H9 (cell line): ENCODE results near the gene GRIA1. TPM values are rescaled to one million over a fixed set of nuclear protein-coding genes. Genes with fewer than 3 reads are reported as not detected.

ENCODE experiments used
- DNase-seq: peaks from one replicate; pipeline ENCODE4 v3.0.0-alpha.2; 2017
- H2AFZ ChIP-seq: one replicate; pipeline ENCODE4 v1.6.1; 2013; ENCODE audit warnings: mild to moderate bottlenecking, low read length, control low read depth, moderate library complexity
- H2AK5ac ChIP-seq: 2 replicates; pipeline ENCODE4 v1.6.1; 2013; ENCODE audit warnings: low read length, control low read depth, mixed read lengths; ENCODE audit not compliant: insufficient read length
- H2BK120ac ChIP-seq: one replicate; pipeline ENCODE4 v1.6.1; 2013; ENCODE audit warnings: low read depth, mild to moderate bottlenecking, low read length, control low read depth, inconsistent platforms; ENCODE audit not compliant: poor library complexity, severe bottlenecking
- H2BK12ac ChIP-seq: 2 replicates; pipeline ENCODE4 v1.6.1; 2013; ENCODE audit warnings: low read length, control low read depth, mixed read lengths, low read depth; ENCODE audit not compliant: insufficient read length
- H2BK15ac ChIP-seq: 2 replicates; pipeline ENCODE4 v1.6.1; 2013; ENCODE audit warnings: low read depth, low read length, control low read depth
- H2BK20ac ChIP-seq: one replicate; pipeline ENCODE4 v1.6.1; 2013; ENCODE audit warnings: low read depth, mild to moderate bottlenecking, low read length, control low read depth, inconsistent platforms; ENCODE audit not compliant: poor library complexity, severe bottlenecking
- H2BK5ac ChIP-seq: 2 replicates; pipeline ENCODE4 v1.6.1; 2013; ENCODE audit warnings: low read length, control low read depth, mixed read lengths; ENCODE audit not compliant: insufficient read length
- H3K14ac ChIP-seq: 2 replicates; pipeline ENCODE4 v1.6.1; 2013; ENCODE audit warnings: low read length, control low read depth; ENCODE audit not compliant: insufficient read depth
- H3K18ac ChIP-seq: 2 replicates; pipeline ENCODE4 v1.6.1; 2013; ENCODE audit warnings: low read depth, mild to moderate bottlenecking, mixed read lengths, low read length, control low read depth; ENCODE audit not compliant: insufficient read length
- H3K23ac ChIP-seq: 2 replicates; pipeline ENCODE4 v1.6.1; 2013; ENCODE audit warnings: low read length, control low read depth, mixed read lengths, low read depth; ENCODE audit not compliant: insufficient read length
- H3K23me2 ChIP-seq: 2 replicates; pipeline ENCODE4 v1.6.1; 2013; ENCODE audit warnings: low read depth, mild to moderate bottlenecking, mixed read lengths, low read length, control low read depth; ENCODE audit not compliant: insufficient read length, poor library complexity, severe bottlenecking
- H3K27ac ChIP-seq: 2 replicates; pipeline ENCODE4 v1.5.1; 2013; ENCODE audit warnings: low read length, control low read depth, mixed read lengths, low read depth; ENCODE audit not compliant: insufficient read length
- H3K27me3 ChIP-seq: 2 replicates; pipeline ENCODE4 v1.6.1; 2013; ENCODE audit warnings: low read length, control low read depth, inconsistent platforms; ENCODE audit not compliant: insufficient read depth
- H3K4ac ChIP-seq: 2 replicates; pipeline ENCODE4 v1.6.1; 2013; ENCODE audit warnings: low read depth, mild to moderate bottlenecking, control low read depth, inconsistent platforms, low read length, moderate library complexity
- H3K4me1 ChIP-seq: 2 replicates; pipeline ENCODE4 v1.6.1; 2013; ENCODE audit warnings: low read length, control low read depth, inconsistent platforms; ENCODE audit not compliant: insufficient read depth
- H3K4me2 ChIP-seq: 2 replicates; pipeline ENCODE4 v1.6.1; 2013; ENCODE audit warnings: low read length, control low read depth, mixed read lengths; ENCODE audit not compliant: insufficient read length, insufficient read depth
- H3K56ac ChIP-seq: 2 replicates; pipeline ENCODE4 v1.6.1; 2013; ENCODE audit warnings: low read depth, mild to moderate bottlenecking, mixed read lengths, low read length, control low read depth; ENCODE audit not compliant: insufficient read length
- H3K79me1 ChIP-seq: 2 replicates; pipeline ENCODE4 v1.6.1; 2013; ENCODE audit warnings: low read depth, mild to moderate bottlenecking, moderate library complexity, low read length, control low read depth, inconsistent platforms; ENCODE audit not compliant: insufficient read depth, poor library complexity, severe bottlenecking
- H3K79me2 ChIP-seq: 2 replicates; pipeline ENCODE4 v1.6.1; 2013; ENCODE audit warnings: low read length, control low read depth, inconsistent platforms; ENCODE audit not compliant: insufficient read depth
- H3K9ac ChIP-seq: 2 replicates; pipeline ENCODE4 v1.6.1; 2013; ENCODE audit warnings: low read length, control low read depth, mixed read lengths; ENCODE audit not compliant: insufficient read length; ENCODE audit errors: extremely low read depth
- H3K9me3 ChIP-seq: one replicate; pipeline ENCODE4 v1.6.1; 2013; ENCODE audit warnings: low read depth, low read length, inconsistent platforms; ENCODE audit not compliant: control insufficient read depth
- H3T11ph ChIP-seq: one replicate; pipeline ENCODE4 v1.6.1; 2013; ENCODE audit warnings: mild to moderate bottlenecking, low read length, control low read depth, inconsistent platforms
- H4K20me1 ChIP-seq: one replicate; pipeline ENCODE4 v1.6.1; 2013; ENCODE audit not compliant: control insufficient read depth, insufficient read length, insufficient read depth
- H4K5ac ChIP-seq: 2 replicates; pipeline ENCODE4 v1.6.1; 2013; ENCODE audit warnings: low read depth, mild to moderate bottlenecking, mixed read lengths, low read length, control low read depth; ENCODE audit not compliant: insufficient read length
- H4K8ac ChIP-seq: replicated peaks from 2 replicates; pipeline ENCODE4 v1.6.1; 2013; ENCODE audit warnings: low read length, control low read depth, mixed read lengths, low read depth; ENCODE audit not compliant: insufficient read length
- H4K91ac ChIP-seq: 2 replicates; pipeline ENCODE4 v1.6.1; 2013; ENCODE audit warnings: low read depth, mild to moderate bottlenecking, moderate library complexity, mixed read lengths, low read length, control low read depth; ENCODE audit not compliant: insufficient read length
- H3K27ac Mint-ChIP-seq, 3 experiments: 2 replicates in 2 of 3; 3 replicates in 1 of 3; pipeline ENCODE4 v1.8.0; 2020 to 2021; ENCODE audit warnings: mixed read lengths in 3 of 3, mild to moderate bottlenecking in 1 of 3, moderate library complexity in 1 of 3
- H3K27me3 Mint-ChIP-seq: 2 replicates; pipeline ENCODE4 v1.8.0; 2021; ENCODE audit warnings: low read depth, mild to moderate bottlenecking, moderate library complexity, mixed read lengths
- H3K36me3 Mint-ChIP-seq, 3 experiments: 2 replicates in 2 of 3; 3 replicates in 1 of 3; pipeline ENCODE4 v1.8.0; 2020 to 2021; ENCODE audit warnings: low read depth in 3 of 3, mixed read lengths in 3 of 3; ENCODE audit not compliant: insufficient read depth in 1 of 3
- H3K4me1 Mint-ChIP-seq, 2 experiments: 2 replicates each; pipeline ENCODE4 v1.8.0; 2020; ENCODE audit warnings: mixed read lengths in 2 of 2
- H3K4me3 Mint-ChIP-seq, 2 experiments: 2 replicates in 1 of 2; 3 replicates in 1 of 2; pipeline ENCODE4 v1.8.0; 2020 to 2021; ENCODE audit warnings: mild to moderate bottlenecking in 2 of 2, mixed read lengths in 2 of 2, moderate library complexity in 1 of 2
- H3K9me3 Mint-ChIP-seq, 2 experiments: 2 replicates in 1 of 2; 3 replicates in 1 of 2; pipeline ENCODE4 v1.8.0; 2020; ENCODE audit warnings: mild to moderate bottlenecking in 2 of 2, mixed read lengths in 2 of 2, moderate library complexity in 1 of 2
- CTCF ChIP-seq: fragments of 200-600 bp; sonication (generic); conservative IDR thresholded peaks from 3 replicates; pipeline ENCODE4 v1.8.0; 2021; ENCODE audit warnings: antibody characterized with exemption, mild to moderate bottlenecking
- total RNA-seq: library from RNA; stranded (reverse); gene quantifications from 2 replicates; pipeline ENCODE4 v1.2.1, GENCODE V29; 2021

GRIA1 gene
- total RNA-seq, 1 experiment from 2014 or later = 0.52 TPM

- Mint-ChIP-seq H3K4me1 (peaks cover 0 to 2% of the 10 kb centered on the region in 2 experiments; a peak in 3 of 4 replicates), H3K27me3 (no peaks in the 10 kb centered on the region), H3K36me3 (no peaks in the 10 kb centered on the region), H3K4me3 (no peak overlapping the region), H3K27ac (no peak overlapping the region), H3K9me3 (no peaks in the 10 kb centered on the region)
- Histone ChIP-seq H3K4ac (no peak overlapping the region), H2BK120ac (no peak overlapping the region), H3K9me3 (no peaks in the 10 kb centered on the region), H2BK12ac (no peak overlapping the region), H3K27me3 (no peaks in the 10 kb centered on the region), H3K14ac (no peak overlapping the region), H3K23ac (no peak overlapping the region), H4K8ac (no peak overlapping the region), H3K27ac (no peak overlapping the region), H3K4me2 (no peak overlapping the region), H2AFZ (no peak overlapping the region), H4K91ac (no peak overlapping the region), H2AK5ac (no peak overlapping the region), H3K79me2 (no peaks in the 10 kb centered on the region), H3K56ac (no peak overlapping the region), H3K18ac (no peak overlapping the region), H3T11ph (no peak overlapping the region), H3K79me1 (no peaks in the 10 kb centered on the region), H2BK20ac (no peak overlapping the region), H4K20me1 (no peaks in the 10 kb centered on the region), H3K23me2 (no peaks in the 10 kb centered on the region), H2BK5ac (no peak overlapping the region), H3K9ac (no peak overlapping the region), H3K4me1 (no peaks in the 10 kb centered on the region), H2BK15ac (no peak overlapping the region), H4K5ac (no peak overlapping the region)
- no peak for TF ChIP-seq CTCF
- DNase-seq = no peak
Observed at GRCh38 chr5:153618867-153619266, 128.4 kb downstream of the GRIA1 start.
